Measurements from ENCODE around the gene P2RY14. TPM values are rescaled to one million over a fixed set of nuclear protein-coding genes. Genes with fewer than 3 reads are reported as not detected.

The P2RY14 gene
- total and polyA plus RNA-seq, 2 experiments from 2014 or later, result 0.12 to 1.4 TPM

DNA sequence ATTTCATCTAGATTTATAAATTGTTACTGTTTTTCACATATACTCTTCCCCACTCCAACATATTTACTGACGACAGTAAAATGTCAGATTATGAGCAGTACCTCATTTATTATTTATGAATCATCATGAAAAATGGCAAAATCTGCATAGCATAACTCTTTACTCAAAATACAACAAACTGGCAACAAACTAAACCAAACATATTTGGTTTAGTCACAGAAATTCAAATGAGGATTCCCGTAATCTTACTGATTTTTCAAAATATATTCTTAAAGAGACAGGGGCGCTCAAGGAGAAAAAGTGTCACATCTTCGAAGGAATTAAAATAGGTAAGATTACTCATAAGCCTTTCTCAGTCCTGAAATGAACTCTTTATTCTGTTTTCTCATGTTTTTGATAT is 41.3 kb upstream of the P2RY14 start:
- Histone ChIP-seq H3K4me3 (no peak overlapping the region), H3K27ac (no peak overlapping the region)

DNA sequence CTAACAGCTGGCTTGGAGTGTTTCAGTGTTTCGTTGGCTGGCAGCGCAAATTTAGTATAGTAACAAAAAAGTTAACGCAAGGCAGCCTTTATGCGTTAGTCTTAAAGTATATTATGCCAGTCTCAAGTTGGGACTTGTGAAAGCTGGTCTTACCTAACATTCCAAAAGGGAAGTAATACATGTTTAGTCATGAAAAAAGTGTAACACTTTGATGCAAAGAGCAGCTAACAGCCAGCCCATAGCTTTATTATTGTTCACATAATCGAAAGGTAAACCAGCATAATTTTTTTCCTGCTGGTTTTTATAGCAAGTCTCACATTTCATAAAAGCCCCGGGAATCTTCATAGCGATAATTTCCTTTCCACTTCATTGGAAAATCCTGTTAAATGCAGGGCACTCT is 40.6 kb upstream of the P2RY14 start:
- H3K4me3 ChIP-seq, result no peak overlapping the region
- no peaks in the 10 kb centered on the region for H3K9me3 ChIP-seq (ENCODE audit: low read depth)
- no peak for DNase-seq (ENCODE audit: low read depth in 1 of 2, low spot score in 1 of 2)
- H3K4me1 ChIP-seq (ENCODE audit: low read depth), result no peaks in the 10 kb centered on the region
- H3K27me3 ChIP-seq, result no peaks in the 10 kb centered on the region
- TF ChIP-seq, protein P1, sequence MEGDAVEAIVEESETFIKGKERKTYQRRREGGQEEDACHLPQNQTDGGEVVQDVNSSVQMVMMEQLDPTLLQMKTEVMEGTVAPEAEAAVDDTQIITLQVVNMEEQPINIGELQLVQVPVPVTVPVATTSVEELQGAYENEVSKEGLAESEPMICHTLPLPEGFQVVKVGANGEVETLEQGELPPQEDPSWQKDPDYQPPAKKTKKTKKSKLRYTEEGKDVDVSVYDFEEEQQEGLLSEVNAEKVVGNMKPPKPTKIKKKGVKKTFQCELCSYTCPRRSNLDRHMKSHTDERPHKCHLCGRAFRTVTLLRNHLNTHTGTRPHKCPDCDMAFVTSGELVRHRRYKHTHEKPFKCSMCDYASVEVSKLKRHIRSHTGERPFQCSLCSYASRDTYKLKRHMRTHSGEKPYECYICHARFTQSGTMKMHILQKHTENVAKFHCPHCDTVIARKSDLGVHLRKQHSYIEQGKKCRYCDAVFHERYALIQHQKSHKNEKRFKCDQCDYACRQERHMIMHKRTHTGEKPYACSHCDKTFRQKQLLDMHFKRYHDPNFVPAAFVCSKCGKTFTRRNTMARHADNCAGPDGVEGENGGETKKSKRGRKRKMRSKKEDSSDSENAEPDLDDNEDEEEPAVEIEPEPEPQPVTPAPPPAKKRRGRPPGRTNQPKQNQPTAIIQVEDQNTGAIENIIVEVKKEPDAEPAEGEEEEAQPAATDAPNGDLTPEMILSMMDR (IDR thresholded peaks at IDR 0.05; ENCODE audit: low read depth, low read length), result no peak
- no peaks in the 10 kb centered on the region for H3K36me3 ChIP-seq
- no peak overlapping the region for H3K27ac ChIP-seq

More for the DNA sequence above, 41.3 kb upstream of the P2RY14 start:
- DNase-seq (ENCODE audit: low read depth in 1 of 2, low spot score in 1 of 2), result no peak
- H3K27me3 ChIP-seq, result no peaks in the 10 kb centered on the region
- H3K36me3 ChIP-seq, result no peaks in the 10 kb centered on the region
- TF ChIP-seq, protein P1 (IDR thresholded peaks at IDR 0.05; ENCODE audit: low read depth, low read length), result no peak
- no peaks in the 10 kb centered on the region for H3K9me3 ChIP-seq (ENCODE audit: low read depth)
- no peaks in the 10 kb centered on the region for H3K4me1 ChIP-seq (ENCODE audit: low read depth)

DNA sequence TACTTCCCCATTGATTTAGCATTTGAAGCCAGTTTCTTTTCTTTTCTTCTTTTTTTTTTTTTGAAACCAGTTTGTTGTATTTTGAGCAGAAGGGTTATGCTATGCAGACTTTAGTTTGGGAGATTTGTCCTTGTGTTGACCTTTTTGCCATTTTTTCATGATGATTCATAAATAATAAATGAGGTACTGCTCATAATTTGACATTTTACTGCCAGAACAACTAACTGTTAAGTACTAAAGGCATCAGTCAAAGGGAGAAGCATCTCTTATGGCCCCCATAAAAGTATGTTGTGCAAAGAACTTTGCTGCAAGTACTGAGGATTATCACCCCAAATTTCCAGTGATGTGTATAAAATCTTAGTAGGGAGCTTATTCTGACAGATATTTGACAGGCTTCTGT is 40.0 kb upstream of the P2RY14 start:
- H3K4me3 ChIP-seq, result no peak overlapping the region
- H3K36me3 ChIP-seq, result no peaks in the 10 kb centered on the region
- H3K9me3 ChIP-seq (ENCODE audit: low read depth), result no peaks in the 10 kb centered on the region
- TF ChIP-seq, protein P1 (IDR thresholded peaks at IDR 0.05; ENCODE audit: low read depth, low read length), result no peak
- DNase-seq (ENCODE audit: low read depth in 1 of 2, low spot score in 1 of 2), result no peak
- no peak overlapping the region for H3K27ac ChIP-seq
- no peaks in the 10 kb centered on the region for H3K27me3 ChIP-seq
- no peaks in the 10 kb centered on the region for H3K4me1 ChIP-seq (ENCODE audit: low read depth)

DNA sequence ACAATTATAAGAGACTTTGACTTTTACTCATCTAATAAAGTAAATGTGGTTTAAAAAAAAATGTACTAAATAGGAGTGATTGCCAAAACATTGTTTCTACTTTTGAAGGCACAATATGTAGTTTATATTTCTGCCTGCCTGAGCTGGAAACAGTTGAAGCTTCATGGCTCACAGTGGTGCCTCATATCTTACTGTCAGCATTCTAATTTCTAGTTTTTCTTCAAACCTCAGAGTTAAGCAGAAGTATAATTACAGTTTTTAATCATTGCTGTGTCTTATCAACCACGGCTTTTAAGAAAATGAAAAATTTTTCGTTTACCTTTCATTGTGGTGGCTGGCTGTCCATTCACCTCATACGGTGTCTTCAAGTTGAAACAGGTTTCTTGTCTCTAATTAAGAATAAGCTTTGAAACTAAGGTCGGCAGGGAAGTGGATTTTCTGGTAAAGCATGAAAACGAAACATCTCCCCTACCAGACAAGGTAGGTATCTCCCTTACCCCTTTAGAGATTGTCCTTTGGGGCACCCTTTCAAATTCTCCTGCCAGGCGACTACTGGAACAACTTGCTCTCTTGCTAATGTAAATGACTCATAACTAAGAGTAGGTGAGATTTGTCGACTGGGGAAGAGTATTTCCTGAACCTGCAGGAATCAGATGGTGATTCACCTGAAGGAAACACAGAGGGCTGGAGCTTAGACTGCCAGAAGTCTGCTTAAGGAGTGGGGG is 38.1 kb upstream of the P2RY14 start, which contains the start of gene GPR87:
Gene GPR87 (minus strand): TSS at position 554 of the 725 bp plus-strand sequence. CDS start 16,720 bp downstream, outside the sequence.
- TF ChIP-seq, protein P1 (IDR thresholded peaks at IDR 0.05; ENCODE audit: low read depth, low read length), result no peak
- DNase-seq (ENCODE audit: low read depth in 1 of 2, low spot score in 1 of 2), result no peak
- Histone ChIP-seq H3K4me3 (no peak within 1 kb of the TSS), H3K27ac (no peak within 1 kb of the TSS), H3K9me3 (ENCODE audit: low read depth) (no peaks in the 10 kb centered on the region), H3K4me1 (ENCODE audit: low read depth) (peaks cover 3% of the 10 kb centered on the region), H3K36me3 (no peaks in the 10 kb centered on the region), H3K27me3 (no peaks in the 10 kb centered on the region)

DNA sequence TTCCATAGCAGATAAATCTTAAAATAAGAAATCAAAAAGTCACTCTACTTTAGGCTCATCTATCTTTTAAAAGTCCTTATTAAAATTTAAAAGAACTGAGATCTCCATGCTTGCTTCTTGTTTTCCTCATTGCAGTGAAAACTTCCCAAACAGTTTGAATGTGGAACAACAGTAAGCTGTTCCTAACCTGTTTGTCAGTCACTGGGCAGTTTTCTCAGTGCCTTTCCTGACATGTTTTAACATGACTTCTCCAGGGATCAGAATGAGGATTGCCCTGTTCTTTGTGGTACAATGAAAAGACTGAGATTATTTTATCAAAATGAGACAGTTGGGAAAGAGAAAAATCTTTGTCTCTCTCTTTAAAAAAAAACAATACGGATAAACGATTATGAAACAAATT is 37.5 kb upstream of the P2RY14 start:
- no peak for DNase-seq (ENCODE audit: low read depth in 1 of 2, low spot score in 1 of 2)
- Histone ChIP-seq H3K4me1 (ENCODE audit: low read depth) (peaks cover 3% of the 10 kb centered on the region), H3K27ac (no peak overlapping the region), H3K36me3 (no peaks in the 10 kb centered on the region), H3K4me3 (no peak overlapping the region), H3K9me3 (ENCODE audit: low read depth) (no peaks in the 10 kb centered on the region), H3K27me3 (no peaks in the 10 kb centered on the region)
- TF ChIP-seq, protein P1 (IDR thresholded peaks at IDR 0.05; ENCODE audit: low read depth, low read length), result no peak
